Fibroblast of lung (primary cell): ENCODE measurements around the gene UNC45B. TPM values are rescaled to one million over a fixed set of nuclear protein-coding genes. Genes with fewer than 3 reads are reported as not detected.
"Not testable (repeated sequence)": the region's sequence is repeated elsewhere in the genome, so short reads cannot be mapped to it uniquely, and the experiment has no call there.

Experiments used
- DNase-seq, 2 donors: peaks; one replicate each; pipeline versions ENCODE4 v3.0.0 to v3.0.0-alpha.2; 2010; ENCODE audit warnings: low read depth in 2 of 2
- H2AFZ ChIP-seq: 2 replicates; pipeline ENCODE4 v1.5.1; 2012; ENCODE audit warnings: low read length, control low read depth, inconsistent platforms
- H3K27ac ChIP-seq: 2 replicates; pipeline ENCODE4 v1.5.1; 2011; ENCODE audit warnings: low read length, control low read depth; ENCODE audit not compliant: insufficient read depth
- H3K27me3 ChIP-seq: 2 replicates; pipeline ENCODE4 v1.5.1; 2011; ENCODE audit warnings: mild to moderate bottlenecking, low read length; ENCODE audit not compliant: control insufficient read depth, insufficient read depth
- H3K36me3 ChIP-seq: 2 replicates; pipeline ENCODE4 v1.5.1; 2011; ENCODE audit warnings: low read length; ENCODE audit not compliant: control insufficient read depth, insufficient read depth
- H3K4me1 ChIP-seq: 2 replicates; pipeline ENCODE4 v1.5.1; 2011; ENCODE audit warnings: low read length; ENCODE audit not compliant: control insufficient read depth, insufficient read depth; ENCODE audit errors: extremely low read depth
- H3K4me2 ChIP-seq: 2 replicates; pipeline ENCODE4 v1.5.1; 2011; ENCODE audit warnings: low read length, control low read depth; ENCODE audit not compliant: insufficient read depth; ENCODE audit errors: extremely low read depth
- H3K4me3 ChIP-seq, 4 experiments: fragments of 200-600 bp in 1 of 4; sonication (generic) in 1 of 4; replicated peaks in 1 of 4; 2 replicates each; pipeline ENCODE4 v1.5.1; 2011 to 2016; ENCODE audit warnings: low read length in 4 of 4, low read depth in 3 of 4, mild to moderate bottlenecking in 3 of 4, control low read depth in 2 of 4, inconsistent platforms in 1 of 4, mixed read lengths in 1 of 4; ENCODE audit not compliant: insufficient read depth in 1 of 4; ENCODE audit errors: control extremely low read depth in 1 of 4
- H3K79me2 ChIP-seq: 2 replicates; pipeline ENCODE4 v1.5.1; 2012; ENCODE audit warnings: mild to moderate bottlenecking, low read length, inconsistent platforms; ENCODE audit not compliant: control insufficient read depth, insufficient read depth
- H3K9ac ChIP-seq: 2 replicates; pipeline ENCODE4 v1.5.1; 2011; ENCODE audit warnings: mild to moderate bottlenecking, low read length, control low read depth; ENCODE audit not compliant: insufficient read depth
- H3K9me3 ChIP-seq: 2 replicates; pipeline ENCODE4 v1.5.1; 2012; ENCODE audit warnings: low read depth, low read length; ENCODE audit not compliant: control insufficient read depth, insufficient read depth
- H4K20me1 ChIP-seq: 2 replicates; pipeline ENCODE4 v1.5.1; 2011; ENCODE audit warnings: low read length; ENCODE audit not compliant: control insufficient read depth, insufficient read depth; ENCODE audit errors: extremely low read depth
- EZH2 ChIP-seq: IDR thresholded peaks from 2 replicates; pipeline ENCODE4 v1.5.1; 2012; ENCODE audit warnings: low read length, control low read depth, mild to moderate bottlenecking; ENCODE audit errors: missing control alignments
- polyA plus RNA-seq, 2 donors: library from polyadenylated mRNA; depleted of rRNA in 1 of 2; stranded (reverse) in 1 of 2; unstranded in 1 of 2; fragments of >200 nt; gene quantifications; 2 replicates each; pipeline ENCODE4 v1.2.1, GENCODE V29; 2011 to 2012; ENCODE audit warnings: missing spikeins in 1 of 2
- total RNA-seq: library from RNA; depleted of rRNA; stranded (reverse); fragments of >200 nt; gene quantifications from 2 replicates; pipeline ENCODE4 v1.2.1, GENCODE V29; 2014
- TF ChIP-seq, protein P1 (sequence below), 2 donors: IDR thresholded peaks in 1 of 2; conservative IDR thresholded peaks in 1 of 2; 1 replicate in 1 of 2; 2 replicates in 1 of 2; pipeline ENCODE4 v1.5.1; 2011 to 2012; ENCODE audit warnings: low read length in 2 of 2, control low read depth in 1 of 2, inconsistent platforms in 1 of 2, low read depth in 1 of 2, mild to moderate bottlenecking in 1 of 2

Gene UNC45B
- total and polyA plus RNA-seq, 2 donors (not counting 1 experiment from before 2014, with no cell fraction given): not detected

DNA sequence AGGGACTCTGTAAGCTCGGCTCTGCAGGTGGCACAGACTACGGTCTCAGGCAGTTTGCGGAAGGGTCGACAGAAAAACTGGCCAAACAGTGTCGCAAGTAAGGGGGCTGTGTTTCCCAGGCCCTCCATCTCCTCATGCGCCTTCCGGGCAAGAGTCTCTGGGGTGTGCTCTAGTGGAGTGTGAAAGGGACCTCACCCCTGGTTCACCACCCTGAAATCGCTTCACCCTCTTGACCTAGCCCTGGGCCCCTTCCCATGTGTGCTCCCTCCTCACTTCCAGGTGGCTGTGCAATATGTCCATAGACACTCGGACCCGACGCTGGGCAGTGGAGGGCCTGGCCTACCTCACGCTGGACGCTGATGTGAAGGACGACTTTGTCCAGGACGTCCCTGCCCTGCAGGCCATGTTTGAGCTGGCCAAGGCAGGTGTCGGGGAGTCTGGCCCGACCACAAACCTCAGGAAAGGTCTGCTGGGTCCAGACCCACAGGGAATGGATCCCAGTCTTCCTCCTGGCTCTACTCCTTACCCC, 22.3 kb downstream of the UNC45B start:
- Histone ChIP-seq H3K9ac (no peak overlapping the region), H3K4me3 (no peak overlapping the region), H4K20me1 (no peaks in the 10 kb centered on the region), H3K36me3 (no peaks in the 10 kb centered on the region), H3K27ac (no peak overlapping the region), H3K9me3 (no peaks in the 10 kb centered on the region), H3K27me3 (no peaks in the 10 kb centered on the region), H3K4me1 (no peaks in the 10 kb centered on the region), H2AFZ (no peak overlapping the region), H3K79me2 (no peaks in the 10 kb centered on the region), H3K4me2 (no peak overlapping the region)
- TF ChIP-seq, protein P1, sequence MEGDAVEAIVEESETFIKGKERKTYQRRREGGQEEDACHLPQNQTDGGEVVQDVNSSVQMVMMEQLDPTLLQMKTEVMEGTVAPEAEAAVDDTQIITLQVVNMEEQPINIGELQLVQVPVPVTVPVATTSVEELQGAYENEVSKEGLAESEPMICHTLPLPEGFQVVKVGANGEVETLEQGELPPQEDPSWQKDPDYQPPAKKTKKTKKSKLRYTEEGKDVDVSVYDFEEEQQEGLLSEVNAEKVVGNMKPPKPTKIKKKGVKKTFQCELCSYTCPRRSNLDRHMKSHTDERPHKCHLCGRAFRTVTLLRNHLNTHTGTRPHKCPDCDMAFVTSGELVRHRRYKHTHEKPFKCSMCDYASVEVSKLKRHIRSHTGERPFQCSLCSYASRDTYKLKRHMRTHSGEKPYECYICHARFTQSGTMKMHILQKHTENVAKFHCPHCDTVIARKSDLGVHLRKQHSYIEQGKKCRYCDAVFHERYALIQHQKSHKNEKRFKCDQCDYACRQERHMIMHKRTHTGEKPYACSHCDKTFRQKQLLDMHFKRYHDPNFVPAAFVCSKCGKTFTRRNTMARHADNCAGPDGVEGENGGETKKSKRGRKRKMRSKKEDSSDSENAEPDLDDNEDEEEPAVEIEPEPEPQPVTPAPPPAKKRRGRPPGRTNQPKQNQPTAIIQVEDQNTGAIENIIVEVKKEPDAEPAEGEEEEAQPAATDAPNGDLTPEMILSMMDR (conservative IDR thresholded peaks at IDR 0.05 in 1 of 2, IDR thresholded peaks at IDR 0.05 in 1 of 2; ENCODE audit: low read depth in 1 of 2, low read length in 2 of 2): no peak
- TF ChIP-seq EZH2: no peak
- DNase-seq: no peak

DNA sequence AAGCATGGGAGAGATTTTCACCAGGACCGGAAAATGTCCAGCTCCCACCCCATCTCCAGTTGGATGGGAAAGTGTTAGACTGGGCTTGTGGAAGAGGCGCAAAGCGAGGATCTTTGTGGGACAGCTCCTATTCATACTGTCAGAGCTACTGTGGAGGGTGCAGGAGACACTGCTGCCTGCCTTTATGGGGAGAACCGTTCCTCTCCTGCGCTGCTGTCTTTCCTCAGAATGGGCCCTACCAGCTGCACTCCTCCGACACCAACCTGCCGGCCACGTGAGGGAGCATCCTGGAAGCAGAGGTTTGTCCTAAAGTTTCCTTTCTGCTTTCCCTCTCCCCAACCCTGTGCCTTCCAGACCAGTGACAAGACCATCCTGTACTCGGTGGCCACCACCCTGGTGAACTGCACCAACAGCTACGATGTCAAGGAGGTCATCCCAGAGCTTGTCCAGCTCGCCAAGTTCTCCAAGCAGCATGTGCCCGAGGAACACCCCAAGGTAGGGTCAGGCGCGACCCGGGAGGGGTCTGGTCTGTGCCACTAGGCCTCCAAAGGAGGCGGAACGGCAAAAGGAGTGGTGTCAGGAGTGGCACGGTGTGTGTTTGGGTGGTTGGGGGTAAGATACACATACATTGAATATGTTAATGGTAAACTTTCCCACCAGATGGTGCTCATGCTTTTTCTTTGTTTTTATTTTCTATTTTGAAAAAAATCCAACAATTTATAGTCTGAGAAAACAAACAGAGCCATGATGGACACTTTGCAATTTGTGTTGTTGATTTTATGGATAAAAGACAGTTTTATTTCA, 23.6 kb downstream of the UNC45B start:
- H3K79me2 ChIP-seq: no peaks in the 10 kb centered on the region
- DNase-seq: peak in 1 of 2 donors; percentile 56
- no peak overlapping the region for H3K4me3 ChIP-seq
- H3K36me3 ChIP-seq: no peaks in the 10 kb centered on the region
- peak overlapping the region; percentile 67 for H2AFZ ChIP-seq
- TF ChIP-seq EZH2: no peak
- TF ChIP-seq, protein P1 (conservative IDR thresholded peaks at IDR 0.05 in 1 of 2, IDR thresholded peaks at IDR 0.05 in 1 of 2; ENCODE audit: low read depth in 1 of 2, low read length in 2 of 2): peak; percentile 14 to 23
- no peaks in the 10 kb centered on the region for H3K9me3 ChIP-seq
- H3K27me3 ChIP-seq: peaks cover 2% of the 10 kb centered on the region
- H3K4me1 ChIP-seq: no peaks in the 10 kb centered on the region
- H3K27ac ChIP-seq: no peak overlapping the region
- H4K20me1 ChIP-seq: no peaks in the 10 kb centered on the region
- H3K9ac ChIP-seq: no peak overlapping the region
- no peak overlapping the region for H3K4me2 ChIP-seq

DNA sequence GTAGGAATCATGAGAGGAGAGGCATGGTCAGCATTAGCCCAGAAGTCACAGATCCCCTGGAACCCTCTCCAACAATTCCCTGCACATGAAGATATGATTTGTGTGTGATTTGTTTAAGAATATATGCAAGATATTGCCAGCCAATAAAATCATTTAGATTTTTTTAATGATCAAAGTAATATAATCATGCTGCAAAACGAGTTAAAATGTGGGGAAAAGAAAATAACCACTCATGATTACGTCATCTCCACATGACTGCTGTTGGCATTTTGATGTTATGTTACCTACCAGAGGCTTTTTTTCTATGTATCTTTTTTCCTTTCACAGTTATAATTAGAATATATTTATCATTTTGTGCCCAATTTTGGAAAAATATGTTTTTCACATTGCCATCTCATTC, 24.2 kb downstream of the UNC45B start:
- Histone ChIP-seq H3K4me1 (no peaks in the 10 kb centered on the region), H3K9me3 (no peaks in the 10 kb centered on the region), H3K9ac (no peak overlapping the region), H3K4me2 (no peak overlapping the region), H3K79me2 (no peaks in the 10 kb centered on the region), H4K20me1 (no peaks in the 10 kb centered on the region), H3K4me3 (no peak overlapping the region), H3K27ac (no peak overlapping the region), H2AFZ (no peak overlapping the region), H3K27me3 (peaks cover 2% of the 10 kb centered on the region), H3K36me3 (no peaks in the 10 kb centered on the region)
- DNase-seq: peak in 1 of 2 donors; percentile 33
- TF ChIP-seq, protein P1 (conservative IDR thresholded peaks at IDR 0.05 in 1 of 2, IDR thresholded peaks at IDR 0.05 in 1 of 2; ENCODE audit: low read depth in 1 of 2, low read length in 2 of 2): no peak
- TF ChIP-seq EZH2: no peak

DNA sequence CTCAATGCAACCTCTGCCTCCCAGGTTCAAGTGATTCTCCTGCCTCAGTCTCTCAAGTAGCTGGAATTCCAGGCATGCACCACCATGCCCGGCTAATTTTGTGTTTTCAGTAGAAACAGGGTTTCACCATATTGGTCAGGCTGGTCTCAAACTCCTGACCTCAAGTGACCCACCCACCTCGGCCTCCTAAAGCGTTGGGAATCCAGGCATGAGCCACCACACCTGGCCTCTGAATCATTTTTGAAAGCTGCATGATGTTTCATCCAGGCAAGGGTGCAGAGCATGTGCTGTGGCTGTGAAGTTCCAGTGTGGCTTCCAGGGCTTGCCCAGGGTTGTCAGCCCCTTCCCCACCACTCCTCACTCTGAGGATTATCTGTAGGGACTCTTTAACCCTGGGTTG, 24.7 kb downstream of the UNC45B start:
- H3K27ac ChIP-seq, H3K4me1 ChIP-seq, H4K20me1 ChIP-seq, H3K36me3 ChIP-seq, H3K27me3 ChIP-seq, DNase-seq, H3K79me2 ChIP-seq, H3K4me3 ChIP-seq, H2AFZ ChIP-seq, H3K4me2 ChIP-seq, H3K9ac ChIP-seq, H3K9me3 ChIP-seq: not testable (repeated sequence)
